ENCODE measurements around the gene UQCRQ.
A peak's percentile ranks its signal among the peaks of the same experiment; 100 is the strongest.

The UQCRQ gene

GRCh38 chr5:132915681-132916080 lies 49.2 kb downstream of the UQCRQ start:
- peak; percentile 15 for DNase-seq (ENCODE audit: low spot score)

GRCh38 chr5:132916086-132916485 lies 49.6 kb downstream of the UQCRQ start:
- no peak for DNase-seq (ENCODE audit: low spot score)
